MM.1S (cell line): ENCODE results near the gene DAZAP1.

Experiments used
- CTCF ChIP-seq: fragments of 300-600 bp; sonication (generic); IDR thresholded peaks from 2 replicates; pipeline ENCODE4 v1.5.1; 2016; ENCODE audit warnings: antibody characterized with exemption, low read length, mixed read lengths
- EZH2 ChIP-seq: fragments of 300-600 bp; sonication (generic); optimal IDR thresholded peaks from 2 replicates; pipeline ENCODE3; 2017; ENCODE audit warnings: low read depth, mild to moderate bottlenecking, antibody characterized with exemption, low read length, mixed read lengths

DNA sequence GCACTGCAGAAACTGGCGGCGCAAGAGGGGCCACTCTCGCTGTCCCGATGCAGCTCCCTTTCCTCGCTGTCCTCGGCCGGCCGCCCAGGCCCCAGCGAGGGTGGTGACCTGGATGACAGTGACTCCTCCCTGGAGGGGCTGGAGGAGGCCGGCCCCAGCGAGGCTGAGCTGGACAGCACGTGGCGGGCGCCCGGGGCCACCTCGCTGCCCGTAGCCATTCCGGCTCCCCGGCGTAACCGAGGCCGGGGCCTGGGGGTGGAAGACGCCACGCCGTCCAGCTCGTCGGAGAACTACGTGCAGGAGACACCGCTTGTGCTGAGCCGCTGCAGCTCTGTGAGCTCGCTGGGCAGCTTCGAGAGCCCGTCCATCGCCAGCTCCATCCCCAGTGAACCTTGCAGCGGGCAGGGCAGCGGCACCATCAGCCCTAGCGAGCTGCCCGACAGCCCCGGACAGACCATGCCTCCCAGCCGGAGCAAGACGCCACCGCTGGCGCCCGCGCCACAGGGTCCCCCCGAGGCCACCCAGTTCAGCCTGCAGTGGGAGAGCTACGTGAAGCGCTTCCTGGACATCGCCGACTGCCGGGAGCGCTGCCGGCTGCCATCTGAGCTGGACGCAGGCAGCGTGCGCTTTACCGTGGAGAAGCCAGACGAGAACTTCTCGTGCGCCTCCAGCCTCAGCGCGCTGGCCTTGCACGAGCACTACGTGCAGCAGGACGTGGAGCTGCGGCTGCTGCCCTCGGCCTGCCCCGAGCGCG lies 59.3 kb downstream of the DAZAP1 start:
- TF ChIP-seq CTCF: no peak
- no peak for TF ChIP-seq EZH2
